OCI-LY1 (cell line): Measurements from ENCODE around the gene TNRC6C.

Source experiments
- EZH2 ChIP-seq: fragments of 200-600 bp; sonication (generic), shearing (Covaris generic); IDR thresholded peaks from 2 replicates; pipeline ENCODE4 v1.8.0; 2017; ENCODE audit warnings: borderline replicate concordance, mixed run types, mild to moderate bottlenecking, antibody characterized with exemption, low read length, moderate library complexity, mixed read lengths
- TF ChIP-seq, protein P1 (sequence below): fragments of 200-600 bp; sonication (generic), shearing (Covaris generic); IDR thresholded peaks from 2 replicates; pipeline ENCODE4 v1.5.1; 2017; ENCODE audit warnings: mild to moderate bottlenecking, antibody characterized with exemption, low read length, moderate library complexity, mixed read lengths

DNA sequence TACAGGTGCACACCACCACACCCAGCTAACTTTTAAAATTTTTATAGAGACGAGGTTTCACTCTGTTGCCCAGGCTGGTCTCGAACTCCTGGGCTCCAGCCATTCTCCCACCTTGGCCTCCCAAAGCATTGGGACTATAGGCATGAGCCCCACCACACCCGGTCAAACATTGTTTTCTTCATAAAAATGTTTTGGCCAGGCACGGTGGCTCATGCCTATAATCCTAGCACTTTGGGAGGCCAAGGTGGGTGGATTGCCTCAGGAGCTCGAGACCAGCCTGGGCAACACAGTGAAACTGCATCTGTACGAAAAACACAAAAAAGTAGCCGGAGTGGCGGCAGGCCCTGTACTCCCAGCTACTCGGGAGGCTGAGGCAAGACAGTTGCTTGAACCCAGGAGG, 157.9 kb downstream of the TNRC6C start:
- no peak for TF ChIP-seq EZH2
- TF ChIP-seq, protein P1, sequence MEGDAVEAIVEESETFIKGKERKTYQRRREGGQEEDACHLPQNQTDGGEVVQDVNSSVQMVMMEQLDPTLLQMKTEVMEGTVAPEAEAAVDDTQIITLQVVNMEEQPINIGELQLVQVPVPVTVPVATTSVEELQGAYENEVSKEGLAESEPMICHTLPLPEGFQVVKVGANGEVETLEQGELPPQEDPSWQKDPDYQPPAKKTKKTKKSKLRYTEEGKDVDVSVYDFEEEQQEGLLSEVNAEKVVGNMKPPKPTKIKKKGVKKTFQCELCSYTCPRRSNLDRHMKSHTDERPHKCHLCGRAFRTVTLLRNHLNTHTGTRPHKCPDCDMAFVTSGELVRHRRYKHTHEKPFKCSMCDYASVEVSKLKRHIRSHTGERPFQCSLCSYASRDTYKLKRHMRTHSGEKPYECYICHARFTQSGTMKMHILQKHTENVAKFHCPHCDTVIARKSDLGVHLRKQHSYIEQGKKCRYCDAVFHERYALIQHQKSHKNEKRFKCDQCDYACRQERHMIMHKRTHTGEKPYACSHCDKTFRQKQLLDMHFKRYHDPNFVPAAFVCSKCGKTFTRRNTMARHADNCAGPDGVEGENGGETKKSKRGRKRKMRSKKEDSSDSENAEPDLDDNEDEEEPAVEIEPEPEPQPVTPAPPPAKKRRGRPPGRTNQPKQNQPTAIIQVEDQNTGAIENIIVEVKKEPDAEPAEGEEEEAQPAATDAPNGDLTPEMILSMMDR: no peak
